GM21390 (cell line): Measurements from ENCODE around the gene TAPT1.
"Not testable (repeated sequence)": the region's sequence is repeated elsewhere in the genome, so short reads cannot be mapped to it uniquely, and the experiment has no call there.

Source experiments
- ATAC-seq: cut with Tn5 transposase; IDR thresholded peaks from one replicate; pipeline ENCODE4 v1.9.1; 2021; ENCODE audit not compliant: unreplicated experiment

The TAPT1 gene

DNA sequence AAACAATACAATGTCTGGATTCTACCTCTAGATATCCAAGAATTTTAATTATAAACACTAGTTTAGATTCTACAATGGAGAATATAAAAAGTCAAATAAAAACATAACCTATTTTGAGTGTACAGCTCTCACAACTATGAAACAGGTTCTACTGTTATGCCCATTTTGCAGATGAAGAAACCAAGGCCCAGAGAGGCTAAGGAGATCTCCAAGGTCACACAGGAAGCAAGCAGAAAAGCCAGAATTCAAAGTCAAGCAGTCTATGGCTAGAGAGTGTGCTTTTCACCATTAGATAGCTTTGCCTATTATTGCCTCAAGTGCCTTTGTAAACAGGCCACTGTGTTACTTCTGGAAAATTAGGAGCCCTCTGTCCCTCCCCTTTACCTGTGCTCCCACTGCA is 7.3 kb downstream of the TAPT1 start:
- ATAC-seq, result no peak

DNA sequence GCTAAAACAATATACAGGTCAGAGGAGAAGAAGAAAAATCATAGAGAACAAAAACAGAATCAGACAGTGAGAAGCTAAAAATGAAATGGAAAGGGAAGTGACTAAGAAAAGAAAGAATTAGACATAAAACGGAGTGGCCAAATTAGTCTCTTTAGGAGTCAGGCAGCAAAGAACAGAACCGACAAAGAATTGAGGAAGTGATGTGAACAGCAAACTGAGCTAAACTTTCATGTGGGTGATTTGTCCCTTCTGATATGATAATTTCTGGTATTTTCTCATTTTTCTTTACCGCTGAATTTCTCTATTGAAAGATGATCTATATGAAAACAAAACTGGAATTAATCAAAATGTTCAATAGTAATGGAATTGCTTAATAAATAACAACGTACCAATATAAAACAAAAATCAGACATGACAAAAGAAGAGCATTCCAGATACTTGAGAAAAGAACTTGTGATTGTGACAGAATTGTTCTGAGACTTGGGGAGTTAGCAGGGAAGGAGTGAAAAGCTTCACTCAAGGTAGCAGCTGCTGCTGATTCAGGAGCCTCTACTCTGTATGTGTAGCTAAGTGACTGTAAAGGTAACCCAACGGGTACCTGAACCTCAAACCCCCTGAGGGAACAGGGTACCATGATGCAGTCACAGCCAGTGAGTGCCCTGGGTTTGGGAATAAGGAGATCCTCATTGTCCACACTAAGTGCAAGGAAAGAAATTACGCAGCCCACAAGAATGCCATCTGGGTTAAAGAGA is 8.8 kb downstream of the TAPT1 start:
- ATAC-seq, result peak; percentile 82

- ATAC-seq, result no peak
These were observed 13.2 kb downstream of the TAPT1 start for GRCh38 chr4:16213121-16213520.

DNA sequence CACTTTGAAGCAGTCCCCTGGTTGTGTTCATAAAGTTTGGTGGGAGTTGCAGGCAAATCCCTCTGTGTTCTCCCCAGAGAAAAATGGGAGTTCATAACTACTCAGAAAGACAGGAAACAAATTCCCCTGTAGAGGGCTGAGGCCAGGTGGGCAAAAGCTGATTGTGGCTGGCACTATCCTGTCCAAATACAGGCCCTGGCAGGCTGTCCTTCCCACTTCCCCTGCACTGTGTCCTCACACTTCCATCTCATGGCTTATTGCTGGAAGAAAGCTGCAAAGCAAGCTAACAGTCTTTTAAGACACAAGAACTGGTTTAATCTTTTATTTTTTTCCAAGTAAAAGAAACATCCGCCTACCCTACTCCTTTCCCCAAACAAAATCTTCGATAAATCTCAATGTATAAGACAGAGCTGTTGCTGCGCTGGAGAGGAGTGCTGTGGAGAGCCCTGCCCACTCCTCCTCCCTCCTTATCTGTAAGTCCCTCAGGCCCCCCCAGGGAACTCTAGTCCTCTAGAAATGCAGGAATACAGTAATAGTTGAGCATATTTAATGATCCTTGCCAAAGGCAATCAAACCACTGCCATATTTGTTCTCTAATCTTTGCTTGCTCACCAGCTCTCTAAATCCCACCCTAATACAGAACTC is 14.0 kb downstream of the TAPT1 start:
- ATAC-seq, result no peak

- ATAC-seq, result no peak
These were observed 18.9 kb downstream of the TAPT1 start for GRCh38 chr4:16207409-16207808.

- peak; percentile 39 for ATAC-seq
These were observed 19.4 kb downstream of the TAPT1 start for GRCh38 chr4:16206848-16207247.

DNA sequence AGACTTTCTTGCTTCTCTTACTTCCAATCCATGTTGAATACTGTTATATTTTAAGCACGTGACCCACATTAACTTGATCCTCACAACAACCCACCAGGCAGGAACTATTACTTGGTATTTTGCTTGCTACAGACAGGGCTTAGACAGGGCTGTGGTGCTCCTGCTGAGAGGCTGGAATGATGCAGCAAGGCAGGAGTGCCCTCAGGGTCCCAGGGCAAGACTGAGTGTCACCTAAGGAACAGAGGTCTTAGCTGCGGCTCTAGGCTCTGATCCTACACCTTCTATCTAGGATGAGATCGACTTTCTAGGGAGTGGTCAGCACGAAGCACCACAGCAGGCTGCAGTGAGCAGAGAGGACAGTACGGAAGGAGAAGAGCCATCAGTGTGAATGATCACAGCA is 20.0 kb downstream of the TAPT1 start:
- no peak for ATAC-seq

DNA sequence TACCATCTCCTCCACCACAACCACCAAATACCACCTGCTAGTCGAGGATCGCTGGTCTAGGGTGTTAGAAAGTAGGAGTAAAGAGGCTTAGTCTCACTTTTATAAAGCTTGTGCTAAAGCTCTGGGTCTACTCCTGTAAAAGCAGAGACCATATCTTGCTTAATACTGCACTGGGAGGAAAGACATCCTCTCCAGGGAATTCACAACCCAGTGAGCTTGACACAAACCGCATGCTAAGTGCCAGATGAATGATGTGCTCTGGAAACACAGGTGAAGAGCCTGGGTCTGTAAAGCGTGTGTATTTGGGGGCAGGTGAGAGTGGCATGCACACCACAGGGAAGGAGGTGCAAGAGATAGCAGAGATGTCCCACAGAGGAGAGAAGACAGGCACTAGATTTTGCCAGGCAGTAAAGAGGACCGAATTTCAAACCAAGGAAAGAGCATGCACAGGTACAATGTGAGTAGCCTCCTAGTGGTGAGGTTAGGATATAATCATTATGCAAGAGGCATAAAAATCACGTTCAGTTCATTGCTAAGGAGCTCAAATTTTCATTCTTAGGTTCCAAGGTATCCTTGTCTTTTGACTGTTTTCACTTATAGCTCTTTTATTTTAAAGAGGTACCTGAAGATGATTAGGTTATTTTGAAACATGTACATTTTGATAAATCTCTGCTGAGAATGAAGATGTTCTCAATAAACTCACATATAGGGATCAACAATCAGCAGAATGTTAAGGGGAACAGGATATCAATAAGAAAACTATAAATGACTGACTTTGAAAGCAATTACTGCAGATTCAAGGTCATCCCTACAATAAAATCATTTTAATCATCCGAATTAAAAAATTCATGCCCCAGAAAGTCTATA is 20.7 kb downstream of the TAPT1 start:
- ATAC-seq, result peak; percentile 87

GRCh38 chr4:16204505-16204904 is 21.8 kb downstream of the TAPT1 start:
- ATAC-seq, result no peak

DNA sequence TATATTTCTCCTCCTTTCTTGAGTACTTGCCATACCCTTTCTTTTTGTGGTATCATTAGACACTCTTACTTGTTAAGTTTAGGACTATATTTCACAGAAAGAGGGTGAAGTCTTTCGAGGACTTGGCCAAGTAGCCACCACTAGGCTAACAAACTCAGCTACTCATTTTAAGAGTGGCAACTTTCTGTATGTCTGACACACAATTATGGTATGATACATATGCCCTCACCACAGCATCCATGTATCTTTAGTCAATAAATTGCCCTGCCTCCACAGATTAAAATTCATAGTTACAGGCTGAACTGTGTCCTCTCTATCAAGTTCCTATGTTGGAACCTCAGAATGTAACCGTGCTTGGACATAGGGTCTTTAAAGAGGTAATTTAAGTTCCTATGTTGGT is 23.2 kb downstream of the TAPT1 start:
- ATAC-seq, result no peak

DNA sequence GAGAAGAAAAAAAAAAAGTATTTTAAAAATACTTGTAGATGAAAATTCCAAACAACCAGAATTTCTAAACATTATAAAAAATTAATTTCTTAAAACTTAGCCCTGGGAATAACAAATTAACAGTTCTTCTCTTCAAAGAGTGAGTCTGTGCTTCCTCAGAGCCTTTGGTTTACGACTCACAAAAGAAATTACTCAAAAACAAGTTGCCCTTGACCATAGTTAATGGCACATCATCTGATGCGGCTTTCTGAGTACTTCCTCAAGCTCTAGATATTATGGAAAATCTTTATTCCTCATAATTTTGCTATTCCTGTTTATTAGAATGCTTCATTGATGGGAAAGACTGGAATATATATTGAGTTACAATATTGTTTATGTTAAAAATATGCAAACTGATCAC is 23.7 kb downstream of the TAPT1 start:
- no peak for ATAC-seq

- no peak for ATAC-seq
These were observed 27.2 kb downstream of the TAPT1 start for GRCh38 chr4:16199093-16199492.

DNA sequence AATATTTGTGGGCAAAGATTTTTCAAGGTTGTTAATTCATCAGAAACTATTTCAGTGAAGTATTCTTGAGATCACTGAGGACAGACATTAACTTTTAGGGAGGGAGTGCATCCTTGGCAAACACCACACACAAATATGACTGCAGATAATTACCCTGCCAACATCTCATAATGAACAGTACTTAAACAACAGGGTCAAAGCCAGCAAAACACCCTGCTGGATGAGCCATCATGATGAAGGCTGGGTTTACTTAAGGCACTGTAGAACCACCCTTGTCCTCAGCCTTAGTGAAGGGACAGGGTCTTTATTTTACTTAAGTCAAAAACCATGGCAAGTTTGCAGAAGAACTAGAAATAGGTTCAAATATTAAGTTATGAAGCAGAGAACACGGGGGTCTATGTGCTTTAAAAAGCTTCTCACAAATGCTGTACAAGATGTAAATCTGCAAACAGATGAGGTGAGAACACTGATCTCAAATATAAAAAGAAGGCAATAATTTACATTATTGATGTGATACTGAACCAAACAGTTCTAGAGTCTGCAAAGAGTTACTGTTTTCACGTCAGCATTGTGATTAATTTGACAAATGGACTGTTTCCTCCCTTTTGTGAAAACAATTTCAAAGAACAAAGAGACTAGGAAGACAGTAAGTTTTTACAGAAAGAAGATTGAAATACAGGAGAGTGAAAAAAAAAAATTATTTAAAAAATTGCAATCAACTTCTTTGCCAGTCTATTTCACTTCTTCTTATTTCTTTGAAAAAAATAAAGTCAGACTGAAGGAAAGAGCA is 28.2 kb downstream of the TAPT1 start:
- ATAC-seq, result no peak

- ATAC-seq, result peak; percentile 83
These were observed 29.5 kb downstream of the TAPT1 start for GRCh38 chr4:16196482-16197393.

- ATAC-seq, result no peak
These were observed 31.1 kb downstream of the TAPT1 start for GRCh38 chr4:16195209-16195608.

- ATAC-seq, result not testable (repeated sequence)
These were observed 31.5 kb downstream of the TAPT1 start for GRCh38 chr4:16194798-16195197.

DNA sequence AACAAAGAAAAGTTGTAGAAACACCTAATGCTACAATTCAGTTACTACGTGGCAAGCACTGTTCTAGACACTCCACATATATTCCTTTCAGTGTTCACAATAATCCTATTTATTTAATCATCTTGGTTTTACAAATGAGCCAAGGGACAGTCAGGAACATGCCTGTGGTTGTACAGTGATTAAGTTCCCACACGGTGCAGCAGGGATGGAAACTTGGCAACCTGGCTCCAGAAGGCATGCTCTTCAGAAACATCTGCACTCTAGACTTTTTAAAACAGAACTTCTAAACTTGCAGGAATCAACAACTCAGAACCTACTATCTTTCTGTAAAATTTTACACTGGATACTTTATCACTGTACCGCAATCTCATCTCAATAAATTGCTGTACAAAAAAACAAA is 32.1 kb downstream of the TAPT1 start:
- no peak for ATAC-seq

DNA sequence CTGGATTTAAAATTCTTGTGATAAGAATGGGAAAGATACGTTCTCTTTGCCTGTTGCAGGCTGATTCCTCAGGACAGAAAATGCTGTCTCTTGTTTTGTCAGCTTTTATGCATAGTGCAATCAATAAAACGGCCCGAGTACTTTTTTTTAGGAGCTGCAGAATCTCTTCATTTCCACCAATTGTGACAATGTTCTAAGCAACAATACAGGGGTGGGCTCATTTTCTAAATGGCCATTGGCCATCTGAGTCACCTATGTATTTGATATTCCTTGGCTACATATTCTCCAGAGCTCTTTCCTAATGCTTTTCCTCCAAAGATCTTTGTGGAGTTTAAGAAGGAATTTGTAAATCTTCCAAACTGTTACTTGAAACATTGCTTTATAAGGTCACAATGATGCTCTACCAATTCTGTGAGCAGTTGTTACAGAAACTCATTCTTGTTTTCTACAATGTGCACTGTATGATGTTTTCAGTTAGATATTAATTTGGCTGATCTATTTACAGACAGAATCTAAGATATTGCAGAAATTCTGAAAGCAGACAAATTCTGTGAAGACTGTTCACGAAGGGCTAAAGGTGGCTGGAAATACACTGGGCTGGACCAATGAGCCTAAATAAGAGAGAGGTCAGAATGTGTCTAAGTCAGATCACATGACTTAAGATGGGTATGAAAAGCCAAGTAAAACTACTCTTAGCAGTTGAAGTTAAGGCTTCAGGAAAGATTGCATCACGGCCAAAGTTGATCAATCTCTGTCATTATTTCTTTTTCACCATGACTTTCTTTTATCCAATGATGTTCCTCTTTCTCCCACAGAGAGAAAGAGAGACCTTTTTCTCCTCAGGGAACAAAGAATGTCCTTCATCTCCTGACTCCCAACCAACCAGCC is 33.4 kb downstream of the TAPT1 start:
- no peak for ATAC-seq

GRCh38 chr4:16192057-16192456 is 34.2 kb downstream of the TAPT1 start:
- ATAC-seq, result no peak
